Smooth muscle cell (in vitro differentiated cells): ENCODE data around the gene SCUBE1. TPM values are rescaled to one million over a fixed set of nuclear protein-coding genes. Genes with fewer than 3 reads are reported as not detected.

Experiments
- DNase-seq: peaks from one replicate; lab custom pipeline; 2025; ENCODE audit not compliant: unreplicated experiment; lab: John Stamatoyannopoulos, UW
- H2AFZ ChIP-seq: fragments of 200-600 bp; sonication (generic); 2 replicates; pipeline ENCODE4 v1.6.0; 2016; ENCODE audit warnings: antibody characterized with exemption, low read depth, mild to moderate bottlenecking
- H3F3A ChIP-seq: fragments of 200-600 bp; sonication (generic); 2 replicates; pipeline ENCODE4 v1.6.0; 2017; ENCODE audit warnings: antibody characterized with exemption, low read depth
- H3K27ac ChIP-seq: fragments of 200-600 bp; sonication (generic); 2 replicates; pipeline ENCODE4 v1.5.1; 2016; ENCODE audit warnings: low read depth, mild to moderate bottlenecking
- H3K27me3 ChIP-seq: fragments of 200-600 bp; sonication (generic); 2 replicates; pipeline ENCODE4 v1.6.1; 2016; ENCODE audit warnings: low read depth, mild to moderate bottlenecking
- H3K36me3 ChIP-seq: fragments of 200-600 bp; sonication (generic); 2 replicates; pipeline ENCODE4 v1.5.1; 2016; ENCODE audit warnings: low read depth
- H3K4me1 ChIP-seq: fragments of 200-600 bp; sonication (generic); 2 replicates; pipeline ENCODE4 v1.5.1; 2016; ENCODE audit warnings: low read depth
- H3K4me2 ChIP-seq: fragments of 200-600 bp; sonication (generic); 2 replicates; pipeline ENCODE4 v1.6.0; 2016; ENCODE audit warnings: mild to moderate bottlenecking
- H3K4me3 ChIP-seq: fragments of 200-600 bp; sonication (generic); 2 replicates; pipeline ENCODE4 v1.5.1; 2016; ENCODE audit warnings: mild to moderate bottlenecking
- H3K79me2 ChIP-seq: fragments of 200-600 bp; sonication (generic); 2 replicates; pipeline ENCODE4 v1.6.0; 2016; ENCODE audit warnings: low read depth, mild to moderate bottlenecking
- H3K9ac ChIP-seq: fragments of 200-600 bp; sonication (generic); 2 replicates; pipeline ENCODE4 v1.6.0; 2016; ENCODE audit warnings: low read depth
- H3K9me3 ChIP-seq: fragments of 200-600 bp; sonication (generic); replicated peaks from 2 replicates; pipeline ENCODE4 v1.5.1; 2016; ENCODE audit warnings: low read depth
- H4K20me1 ChIP-seq: fragments of 200-600 bp; sonication (generic); 2 replicates; pipeline ENCODE4 v1.6.0; 2016; ENCODE audit warnings: low read depth
- CTCF ChIP-seq: fragments of 200-600 bp; sonication (generic); IDR thresholded peaks from 2 replicates; pipeline ENCODE4 v1.5.1; 2017; ENCODE audit warnings: borderline replicate concordance, mild to moderate bottlenecking, antibody characterized with exemption; ENCODE audit not compliant: insufficient read depth, poor library complexity, severe bottlenecking
- WGBS: methylation state at CpG from one replicate; pipeline ENCODE4 v1.1.7; 2016; ENCODE audit warnings: low lambda C conversion rate; 5-methylcytosine and 5-hydroxymethylcytosine counted together
- polyA plus RNA-seq: library from polyadenylated mRNA; unstranded; fragments of >200 nt; fragmentation: Nextera tagmentation; extraction: Ambion mirVana; gene quantifications from 2 replicates; pipeline ENCODE4 v1.2.1, GENCODE V29; 2016
- total RNA-seq: library from RNA; depleted of rRNA; stranded (reverse); fragments of >200 nt; gene quantifications from 2 replicates; pipeline ENCODE4 v1.2.3, GENCODE V29; 2014

The SCUBE1 gene
- total and polyA plus RNA-seq, 2 experiments from 2014 or later, result 13.4 to 16.3 TPM

- Histone ChIP-seq H4K20me1 (no peaks in the 10 kb centered on the region), H3F3A (no peaks in the 10 kb centered on the region), H3K4me2 (no peak overlapping the region), H2AFZ (no peak overlapping the region), H3K79me2 (no peaks in the 10 kb centered on the region), H3K27ac (no peak overlapping the region), H3K36me3 (no peaks in the 10 kb centered on the region), H3K27me3 (no peaks in the 10 kb centered on the region), H3K9me3 (no peaks in the 10 kb centered on the region), H3K9ac (no peak overlapping the region), H3K4me3 (no peak overlapping the region), H3K4me1 (peaks cover 12% of the 10 kb centered on the region)
- 87% methylated on average over 8 of the region's 8 CpGs for WGBS
- DNase-seq, result no peak
- no peak for TF ChIP-seq CTCF
These were observed 117.6 kb downstream of the SCUBE1 start for GRCh38 chr22:43225609-43226008.

- H3K4me3 ChIP-seq, result no peak overlapping the region
- H3K9me3 ChIP-seq, result no peaks in the 10 kb centered on the region
- no peak overlapping the region for H3K4me2 ChIP-seq
- H3F3A ChIP-seq, result no peaks in the 10 kb centered on the region
- no peaks in the 10 kb centered on the region for H4K20me1 ChIP-seq
- DNase-seq, result no peak
- no peak overlapping the region for H3K27ac ChIP-seq
- peaks cover 12% of the 10 kb centered on the region for H3K4me1 ChIP-seq
- no peak overlapping the region for H2AFZ ChIP-seq
- no peaks in the 10 kb centered on the region for H3K27me3 ChIP-seq
- 94% methylated on average over 13 of the region's 13 CpGs for WGBS
- H3K36me3 ChIP-seq, result no peaks in the 10 kb centered on the region
- H3K79me2 ChIP-seq, result no peaks in the 10 kb centered on the region
- TF ChIP-seq CTCF, result no peak
- H3K9ac ChIP-seq, result no peak overlapping the region
These were observed 120.2 kb downstream of the SCUBE1 start for GRCh38 chr22:43222987-43223386.

GRCh38 chr22:43222262-43222661 lies 120.9 kb downstream of the SCUBE1 start:
- TF ChIP-seq CTCF, result no peak
- Histone ChIP-seq H3K36me3 (no peaks in the 10 kb centered on the region), H3F3A (no peaks in the 10 kb centered on the region), H3K79me2 (no peaks in the 10 kb centered on the region), H4K20me1 (no peaks in the 10 kb centered on the region), H3K9ac (no peak overlapping the region), H3K9me3 (no peaks in the 10 kb centered on the region), H3K4me1 (peaks cover 12% of the 10 kb centered on the region), H3K27ac (no peak overlapping the region), H3K4me3 (no peak overlapping the region), H3K4me2 (no peak overlapping the region), H3K27me3 (no peaks in the 10 kb centered on the region), H2AFZ (no peak overlapping the region)
- WGBS, result 64% methylated on average over 13 of the region's 13 CpGs
- DNase-seq, result no peak

DNA sequence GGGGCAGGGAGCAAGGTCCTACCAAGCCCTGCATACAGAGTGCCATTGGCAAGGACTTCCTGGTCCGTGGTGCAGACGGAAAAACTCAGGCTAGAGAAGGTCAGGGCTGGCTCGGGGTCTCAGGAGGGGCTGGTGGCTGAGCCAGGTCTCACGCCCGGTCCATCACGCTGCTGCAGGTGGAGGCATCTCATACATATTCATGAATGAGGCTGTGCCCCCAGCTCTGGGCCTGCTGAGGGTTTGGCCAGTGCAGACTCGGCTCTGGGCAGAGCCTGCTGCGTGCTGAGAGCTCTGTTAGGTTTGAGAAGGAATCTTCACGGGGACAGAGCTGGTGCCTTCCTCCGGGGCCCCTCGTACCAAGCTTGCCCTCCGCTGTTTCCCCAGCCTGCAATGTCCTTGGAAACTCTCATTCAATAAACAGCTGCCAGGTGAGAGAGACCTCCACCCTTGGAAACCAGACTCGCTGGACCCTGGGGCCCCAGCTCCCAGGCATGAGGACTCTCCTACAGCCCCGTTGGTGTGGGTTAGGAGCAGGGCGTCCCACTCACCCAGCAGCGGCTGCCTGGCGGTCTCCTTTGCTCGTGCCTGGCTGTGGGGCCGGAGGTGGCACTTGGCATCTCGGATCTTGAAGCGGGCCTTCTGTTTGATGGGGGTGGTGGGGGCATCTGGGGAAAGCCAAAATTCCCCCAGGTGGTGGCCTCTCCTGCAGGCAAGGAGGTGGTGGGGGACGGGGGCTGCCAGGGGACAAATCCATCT lies 122.4 kb downstream of the SCUBE1 start:
- no peak for DNase-seq
- H3K4me1 ChIP-seq, result peaks cover under 1% of the 10 kb centered on the region
- WGBS, result 94% methylated on average over 22 of the region's 22 CpGs
- no peaks in the 10 kb centered on the region for H3K9me3 ChIP-seq
- no peaks in the 10 kb centered on the region for H4K20me1 ChIP-seq
- no peaks in the 10 kb centered on the region for H3K36me3 ChIP-seq
- H3K4me2 ChIP-seq, result no peak overlapping the region
- H3K9ac ChIP-seq, result no peak overlapping the region
- no peak overlapping the region for H3K4me3 ChIP-seq
- no peaks in the 10 kb centered on the region for H3K79me2 ChIP-seq
- H3F3A ChIP-seq, result no peaks in the 10 kb centered on the region
- TF ChIP-seq CTCF, result no peak
- H2AFZ ChIP-seq, result no peak overlapping the region
- H3K27me3 ChIP-seq, result no peaks in the 10 kb centered on the region
- no peak overlapping the region for H3K27ac ChIP-seq
